ENCODE data around the gene FGF8. TPM values are rescaled to one million over a fixed set of nuclear protein-coding genes. Genes with fewer than 3 reads are reported as not detected.

FGF8 gene
- total RNA-seq, 1 experiment from 2014 or later: 14.3 TPM

GRCh38 chr10:101780187-101780817 lies 4.4 kb upstream of the FGF8 start:
- H3K27ac Mint-ChIP-seq: no peak overlapping the region; a peak in 1 of 7 replicates

More at GRCh38 chr10:101780187-101780817, 4.4 kb upstream of the FGF8 start:
- Histone ChIP-seq H3K79me1 (ENCODE audit: insufficient read depth, low read depth, low read length, poor library complexity, severe bottlenecking) (no peaks in the 10 kb centered on the region), H3K27ac (ENCODE audit: insufficient read length, low read depth, low read length) (no peak overlapping the region), H3K14ac (ENCODE audit: insufficient read depth, low read length) (no peak overlapping the region), H3K79me2 (ENCODE audit: insufficient read depth, low read length) (peaks cover 2% of the 10 kb centered on the region; the same call in 1 of the 2 replicates), H3K4me1 (ENCODE audit: insufficient read depth, low read length) (peaks cover 5% of the 10 kb centered on the region; the same call in 1 of the 2 replicates), H2BK12ac (ENCODE audit: insufficient read length, low read depth, low read length) (no peak overlapping the region), H2BK20ac (ENCODE audit: low read depth, low read length, poor library complexity, severe bottlenecking) (no peak overlapping the region), H3K4ac (ENCODE audit: low read depth, low read length) (no peak overlapping the region), H3K23ac (ENCODE audit: insufficient read length, low read depth, low read length) (no peak overlapping the region), H4K5ac (ENCODE audit: insufficient read length, low read depth, low read length) (no peak overlapping the region), H3K9ac (ENCODE audit: extremely low read depth, insufficient read length, low read length) (no peak overlapping the region), H3K9me3 (ENCODE audit: control insufficient read depth, low read depth, low read length) (no peaks in the 10 kb centered on the region), H3K23me2 (ENCODE audit: insufficient read length, low read depth, low read length, poor library complexity, severe bottlenecking) (peaks cover 33% of the 10 kb centered on the region), H2AFZ (ENCODE audit: low read length) (no peak overlapping the region), H4K20me1 (ENCODE audit: control insufficient read depth, insufficient read depth, insufficient read length) (peaks cover 2% of the 10 kb centered on the region), H3K18ac (ENCODE audit: insufficient read length, low read depth, low read length) (no peak overlapping the region), H4K91ac (ENCODE audit: insufficient read length, low read depth, low read length) (no peak overlapping the region), H3K27me3 (ENCODE audit: insufficient read depth, low read length) (peaks cover 23% of the 10 kb centered on the region; the same call in 1 of the 2 replicates), H2BK15ac (ENCODE audit: low read depth, low read length) (no peak overlapping the region), H3K4me2 (ENCODE audit: insufficient read depth, insufficient read length, low read length) (peak overlapping the region; percentile 72), H2BK120ac (ENCODE audit: low read depth, low read length, poor library complexity, severe bottlenecking) (no peak overlapping the region), H2BK5ac (ENCODE audit: insufficient read length, low read length) (no peak overlapping the region), H3T11ph (ENCODE audit: low read length) (no peak overlapping the region), H2AK5ac (ENCODE audit: insufficient read length, low read length) (no peak overlapping the region), H3K56ac (ENCODE audit: insufficient read length, low read depth, low read length) (no peak overlapping the region), H4K8ac (replicated peaks; ENCODE audit: insufficient read length, low read depth, low read length) (no peak overlapping the region)
- peak; percentile 58 for DNase-seq
- peaks cover 34% of the 10 kb centered on the region for H3K27me3 Mint-ChIP-seq (ENCODE audit: low read depth)
- no peaks in the 10 kb centered on the region; a peak in 1 of 5 replicates for H3K9me3 Mint-ChIP-seq
- peaks cover 6 to 18% (median 6%) of the 10 kb centered on the region in 3 experiments; a peak in 6 of 7 replicates for H3K36me3 Mint-ChIP-seq (ENCODE audit: insufficient read depth in 1 of 3, low read depth in 3 of 3)
- peak overlapping the region; percentile 40 to 62; a peak in 3 of 5 replicates for H3K4me3 Mint-ChIP-seq
- peak; percentile 17; the same call in 1 of the 3 replicates for TF ChIP-seq CTCF (conservative IDR thresholded peaks at IDR 0.05)
- WGBS (ENCODE audit: extremely low coverage, insufficient read length, low lambda C conversion rate): no CpG with 5 or more reads among the region's 17 CpGs
- H3K4me1 Mint-ChIP-seq: peaks cover 41 to 62% of the 10 kb centered on the region in 2 experiments
